ENCODE measurements around the gene GPR39. TPM values are rescaled to one million over a fixed set of nuclear protein-coding genes. Genes with fewer than 3 reads are reported as not detected.

GPR39 gene
- total and polyA plus RNA-seq, 9 donors, result 0.08 to 2.0 (median 0.42) TPM; not detected in 2

- H3K4me3 ChIP-seq, result no peak overlapping the region
- WGBS, 3 donors, result 27 to 35% (median 35%) methylated on average over 1 of the region's 1 CpG
- H3K9me3 ChIP-seq, result no peaks in the 10 kb centered on the region
- no peaks in the 10 kb centered on the region for H3K27me3 ChIP-seq
- no peak overlapping the region for H3K27ac ChIP-seq
- no peaks in the 10 kb centered on the region for H3K36me3 ChIP-seq
- TF ChIP-seq EP300 (IDR thresholded peaks at IDR 0.05) (no peak), CTCF (IDR thresholded peaks at IDR 0.05) (no peak), POLR2A (IDR thresholded peaks at IDR 0.05) (no peak)
- intact Hi-C loops (cut with DNase I), result no loop called here
- DNase-seq, result no peak
- peaks cover 7% of the 10 kb centered on the region for H3K4me1 ChIP-seq (ENCODE audit: insufficient read depth)
Observed at GRCh38 chr2:132667706-132668105, 251.1 kb downstream of the GPR39 start.

- 6 to 9% (median 8%) methylated on average over 25 of the region's 25 CpGs for WGBS, 3 donors
- H3K27me3 ChIP-seq, result no peaks in the 10 kb centered on the region
- no peak for TF ChIP-seq POLR2A (IDR thresholded peaks at IDR 0.05)
- TF ChIP-seq EP300 (IDR thresholded peaks at IDR 0.05), result no peak
- TF ChIP-seq CTCF (IDR thresholded peaks at IDR 0.05), result no peak
- H3K36me3 ChIP-seq, result no peaks in the 10 kb centered on the region
- DNase-seq, result peak in 1 of 5 donors; percentile 13
- no peak overlapping the region for H3K27ac ChIP-seq
- H3K4me1 ChIP-seq (ENCODE audit: insufficient read depth), result peaks cover 7% of the 10 kb centered on the region
- H3K9me3 ChIP-seq, result no peaks in the 10 kb centered on the region
- H3K4me3 ChIP-seq, result no peak overlapping the region
- intact Hi-C loops (cut with DNase I), result no loop called here
Observed at GRCh38 chr2:132668189-132668823, 251.7 kb downstream of the GPR39 start.

DNA sequence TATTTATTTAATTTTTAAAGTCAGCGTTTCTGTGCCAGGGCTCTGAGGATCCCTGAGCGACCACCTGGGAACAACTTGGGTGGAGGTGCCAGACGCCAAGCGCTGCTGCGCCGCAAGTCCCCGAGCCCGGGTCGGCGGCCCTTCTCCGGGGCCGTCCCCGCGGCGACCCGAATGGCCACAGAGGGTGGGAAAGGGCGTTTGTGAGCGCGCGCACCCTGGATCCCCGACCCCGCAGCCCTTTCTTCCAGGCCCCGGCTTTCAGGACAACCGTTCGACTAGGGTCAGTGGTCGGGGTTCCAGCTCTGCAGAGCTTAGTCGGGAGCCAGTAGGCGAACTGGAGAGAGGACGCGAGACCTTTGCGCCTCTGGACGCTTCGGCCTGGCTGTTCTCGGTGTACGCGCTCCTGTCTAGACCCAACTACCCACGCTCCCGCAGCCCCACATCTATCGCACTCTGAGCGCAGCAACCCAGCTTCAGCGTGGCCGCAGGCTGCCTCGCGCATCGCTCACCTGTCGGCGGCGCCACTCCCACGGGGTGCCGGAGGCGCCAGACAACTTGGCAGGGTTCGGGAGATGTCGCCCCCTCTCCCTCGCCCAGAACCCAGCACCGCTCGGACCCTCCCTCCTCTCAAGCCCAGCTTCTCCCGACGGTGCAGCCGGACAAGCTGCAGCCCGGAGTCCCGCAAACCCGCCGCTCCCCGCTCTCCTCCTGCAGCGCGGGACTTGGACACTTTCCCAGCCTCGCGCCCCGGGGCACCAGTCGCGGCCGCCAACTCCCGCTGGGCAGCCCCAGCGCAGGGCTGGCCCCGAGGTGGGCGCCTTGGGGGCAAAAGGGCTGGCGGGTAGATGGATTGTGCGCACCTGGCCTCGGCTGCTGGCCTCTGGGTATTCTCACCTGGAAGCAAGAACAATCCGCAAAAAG lies 252.6 kb downstream of the GPR39 start:
- Histone ChIP-seq H3K36me3 (no peaks in the 10 kb centered on the region), H3K4me3 (peak overlapping the region; percentile 26), H3K27me3 (no peaks in the 10 kb centered on the region), H3K9me3 (no peaks in the 10 kb centered on the region), H3K4me1 (ENCODE audit: insufficient read depth) (peaks cover 7% of the 10 kb centered on the region), H3K27ac (no peak overlapping the region)
- intact Hi-C loops (cut with DNase I), result no loop called here
- DNase-seq, result peak in 1 of 5 donors; percentile 11
- TF ChIP-seq EP300 (IDR thresholded peaks at IDR 0.05) (no peak), CTCF (IDR thresholded peaks at IDR 0.05) (no peak), POLR2A (IDR thresholded peaks at IDR 0.05) (no peak)
- 1 to 2% (median 1%) methylated on average over 73 to 80 of the region's 80 CpGs for WGBS, 3 donors

GRCh38 chr2:132669908-132670495 lies 253.4 kb downstream of the GPR39 start, which contains the start of gene LYPD1:
TSS of gene LYPD1 (minus strand) at chr2:132670205. CDS start at chr2:132669932, 273 bp downstream.
- no peaks in the 10 kb centered on the region for H3K9me3 ChIP-seq
- intact Hi-C loops (cut with DNase I), result no loop called here
- H3K27me3 ChIP-seq, result no peaks in the 10 kb centered on the region
- peaks cover 7% of the 10 kb centered on the region for H3K4me1 ChIP-seq (ENCODE audit: insufficient read depth)
- DNase-seq, result peak in 2 of 5 donors; percentile 7 to 20
- peak within 1 kb of the TSS; percentile 26 for H3K4me3 ChIP-seq
- no peaks in the 10 kb centered on the region for H3K36me3 ChIP-seq
- no peak within 1 kb of the TSS for H3K27ac ChIP-seq
- WGBS, 3 donors, result 0 to 1% (median 1%) methylated on average over 41 to 59 of the region's 59 CpGs
- no peak for TF ChIP-seq EP300 (IDR thresholded peaks at IDR 0.05)
- TF ChIP-seq POLR2A (IDR thresholded peaks at IDR 0.05), result no peak
- no peak for TF ChIP-seq CTCF (IDR thresholded peaks at IDR 0.05)
